ENCODE data around the gene KCNIP2. TPM values are rescaled to one million over a fixed set of nuclear protein-coding genes. Genes with fewer than 3 reads are reported as not detected.
A peak's percentile ranks its signal among the peaks of the same experiment; 100 is the strongest.

Gene KCNIP2
- total RNA-seq, 4 donors from 2014 or later: 0.32 to 1.7 (median 0.54) TPM

GRCh38 chr10:101839416-101840063 is 4.1 kb downstream of the KCNIP2 start:
- Histone ChIP-seq H3K4me3 (peak overlapping the region; percentile 41 to 46 (median 42)), H3K27me3 (no peaks in the 10 kb centered on the region), H3K36me3 (peaks cover 0 to 4% (median 0%) of the 10 kb centered on the region in 4 donors), H3K27ac (replicated peaks in 1 of 4) (no peak overlapping the region), H3K9me3 (no peaks in the 10 kb centered on the region), H3K4me1 (peaks cover 30 to 57% (median 42%) of the 10 kb centered on the region in 4 donors)
- 17% methylated on average over 18 of the region's 36 CpGs for WGBS
- intact Hi-C loops (cut with DNase I): loop anchor here (2.0 kb wide), 1 partner anchor 171 kb away; no protein-coding TSS in a partner anchor
- TF ChIP-seq CTCF (IDR thresholded peaks at IDR 0.05) (no peak), POLR2AphosphoS5 (IDR thresholded peaks at IDR 0.05) (no peak), POLR2A (IDR thresholded peaks at IDR 0.05; ENCODE audit: low read depth) (no peak), EP300 (IDR thresholded peaks at IDR 0.05) (no peak)
- DNase-seq (ENCODE audit: extremely low spot score): no peak

- TF ChIP-seq POLR2A (IDR thresholded peaks at IDR 0.05; ENCODE audit: low read depth) (no peak), EP300 (IDR thresholded peaks at IDR 0.05) (no peak), CTCF (IDR thresholded peaks at IDR 0.05) (no peak), POLR2AphosphoS5 (IDR thresholded peaks at IDR 0.05) (no peak)
- Histone ChIP-seq H3K4me3 (no peak overlapping the region), H3K36me3 (peaks cover 0 to 4% (median 0%) of the 10 kb centered on the region in 4 donors), H3K27me3 (no peaks in the 10 kb centered on the region), H3K9me3 (no peaks in the 10 kb centered on the region), H3K4me1 (peaks cover 36 to 52% (median 37%) of the 10 kb centered on the region in 4 donors), H3K27ac (replicated peaks in 1 of 4) (no peak overlapping the region)
- DNase-seq (ENCODE audit: extremely low spot score): no peak
- 91% methylated on average over 1 of the region's 1 CpG for WGBS
- intact Hi-C loops (cut with DNase I): no loop called here
These were observed 4.6 kb downstream of the KCNIP2 start for GRCh38 chr10:101839002-101839401.

GRCh38 chr10:101838416-101838970 is 5.1 kb downstream of the KCNIP2 start:
- no peaks in the 10 kb centered on the region for H3K9me3 ChIP-seq
- H3K27me3 ChIP-seq: no peaks in the 10 kb centered on the region
- no peak overlapping the region for H3K27ac ChIP-seq (replicated peaks in 1 of 4)
- peaks cover 31 to 47% (median 35%) of the 10 kb centered on the region in 4 donors for H3K4me1 ChIP-seq
- H3K36me3 ChIP-seq: peaks cover 0 to 4% (median 0%) of the 10 kb centered on the region in 4 donors
- TF ChIP-seq POLR2A (IDR thresholded peaks at IDR 0.05; ENCODE audit: low read depth) (no peak), CTCF (IDR thresholded peaks at IDR 0.05) (no peak), EP300 (IDR thresholded peaks at IDR 0.05) (no peak), POLR2AphosphoS5 (IDR thresholded peaks at IDR 0.05) (no peak)
- no peak for DNase-seq (ENCODE audit: extremely low spot score)
- 69% methylated on average over 6 of the region's 6 CpGs for WGBS
- intact Hi-C loops (cut with DNase I): no loop called here
- H3K4me3 ChIP-seq: no peak overlapping the region

GRCh38 chr10:101837748-101838147 is 5.9 kb downstream of the KCNIP2 start:
- H3K4me1 ChIP-seq: peaks cover 29 to 44% (median 33%) of the 10 kb centered on the region in 4 donors
- DNase-seq (ENCODE audit: extremely low spot score): no peak

More at GRCh38 chr10:101837748-101838147, 5.9 kb downstream of the KCNIP2 start:
- TF ChIP-seq POLR2AphosphoS5 (IDR thresholded peaks at IDR 0.05) (no peak), EP300 (IDR thresholded peaks at IDR 0.05) (no peak), CTCF (IDR thresholded peaks at IDR 0.05) (no peak), POLR2A (IDR thresholded peaks at IDR 0.05; ENCODE audit: low read depth) (no peak)
- 80% methylated on average over 2 of the region's 2 CpGs for WGBS
- Histone ChIP-seq H3K36me3 (peaks cover 0 to 4% (median 0%) of the 10 kb centered on the region in 4 donors), H3K27me3 (no peaks in the 10 kb centered on the region), H3K9me3 (no peaks in the 10 kb centered on the region), H3K27ac (replicated peaks in 1 of 4) (no peak overlapping the region), H3K4me3 (no peak overlapping the region)
- intact Hi-C loops (cut with DNase I): no loop called here

Data from esophagus muscularis mucosa (tissue), 4 donors.